LNCAP (cell line): ENCODE data around the gene SHE.

Source experiments
- TF ChIP-seq, protein P1 (sequence below): fragments of 450-650 bp; IDR thresholded peaks from 2 replicates; pipeline ENCODE4 v1.5.1; 2017; ENCODE audit warnings: mild to moderate bottlenecking

Gene SHE

DNA sequence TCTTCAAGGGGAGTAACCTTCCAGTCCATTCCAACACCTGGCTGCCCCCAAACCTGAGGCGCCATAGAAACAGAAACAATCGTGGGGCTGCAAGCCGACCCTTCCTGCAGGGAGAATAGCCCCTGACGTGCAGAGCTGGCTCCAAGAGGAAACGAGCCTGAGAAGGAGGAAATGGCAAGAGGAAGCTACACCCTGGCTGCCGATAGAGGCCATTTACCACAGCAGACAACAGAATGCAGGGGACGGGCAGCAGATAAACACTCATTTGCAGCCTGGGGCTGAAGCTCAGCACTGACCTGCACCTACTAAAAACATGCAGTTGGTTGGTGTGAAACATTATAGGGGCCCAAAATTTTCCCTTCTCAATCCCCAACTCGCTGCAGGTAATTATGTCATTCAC is 8.9 kb downstream of the SHE start:
- TF ChIP-seq, protein P1, sequence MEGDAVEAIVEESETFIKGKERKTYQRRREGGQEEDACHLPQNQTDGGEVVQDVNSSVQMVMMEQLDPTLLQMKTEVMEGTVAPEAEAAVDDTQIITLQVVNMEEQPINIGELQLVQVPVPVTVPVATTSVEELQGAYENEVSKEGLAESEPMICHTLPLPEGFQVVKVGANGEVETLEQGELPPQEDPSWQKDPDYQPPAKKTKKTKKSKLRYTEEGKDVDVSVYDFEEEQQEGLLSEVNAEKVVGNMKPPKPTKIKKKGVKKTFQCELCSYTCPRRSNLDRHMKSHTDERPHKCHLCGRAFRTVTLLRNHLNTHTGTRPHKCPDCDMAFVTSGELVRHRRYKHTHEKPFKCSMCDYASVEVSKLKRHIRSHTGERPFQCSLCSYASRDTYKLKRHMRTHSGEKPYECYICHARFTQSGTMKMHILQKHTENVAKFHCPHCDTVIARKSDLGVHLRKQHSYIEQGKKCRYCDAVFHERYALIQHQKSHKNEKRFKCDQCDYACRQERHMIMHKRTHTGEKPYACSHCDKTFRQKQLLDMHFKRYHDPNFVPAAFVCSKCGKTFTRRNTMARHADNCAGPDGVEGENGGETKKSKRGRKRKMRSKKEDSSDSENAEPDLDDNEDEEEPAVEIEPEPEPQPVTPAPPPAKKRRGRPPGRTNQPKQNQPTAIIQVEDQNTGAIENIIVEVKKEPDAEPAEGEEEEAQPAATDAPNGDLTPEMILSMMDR: no peak

GRCh38 chr1:154492115-154492514 is 10.1 kb downstream of the SHE start:
- TF ChIP-seq, protein P1: no peak

DNA sequence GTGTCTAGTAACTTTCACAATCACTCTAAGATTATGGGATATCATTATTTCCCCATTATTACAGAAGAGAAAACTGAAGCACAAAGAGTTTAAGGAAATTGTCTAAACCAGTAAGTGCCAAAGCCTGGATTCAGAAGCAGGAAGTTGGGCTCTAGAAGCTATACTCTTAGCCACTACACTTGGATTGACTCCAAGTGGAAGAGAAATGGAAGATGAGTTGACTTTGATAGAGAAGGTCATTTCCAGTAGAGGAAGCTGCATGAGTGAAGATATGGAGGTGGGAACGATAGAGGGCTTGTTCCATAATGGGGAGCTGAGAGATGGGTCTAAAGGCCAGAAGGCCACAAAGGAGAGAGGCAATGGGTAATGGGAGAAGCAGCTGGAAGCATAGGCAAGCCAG is 11.9 kb downstream of the SHE start:
- TF ChIP-seq, protein P1: no peak

DNA sequence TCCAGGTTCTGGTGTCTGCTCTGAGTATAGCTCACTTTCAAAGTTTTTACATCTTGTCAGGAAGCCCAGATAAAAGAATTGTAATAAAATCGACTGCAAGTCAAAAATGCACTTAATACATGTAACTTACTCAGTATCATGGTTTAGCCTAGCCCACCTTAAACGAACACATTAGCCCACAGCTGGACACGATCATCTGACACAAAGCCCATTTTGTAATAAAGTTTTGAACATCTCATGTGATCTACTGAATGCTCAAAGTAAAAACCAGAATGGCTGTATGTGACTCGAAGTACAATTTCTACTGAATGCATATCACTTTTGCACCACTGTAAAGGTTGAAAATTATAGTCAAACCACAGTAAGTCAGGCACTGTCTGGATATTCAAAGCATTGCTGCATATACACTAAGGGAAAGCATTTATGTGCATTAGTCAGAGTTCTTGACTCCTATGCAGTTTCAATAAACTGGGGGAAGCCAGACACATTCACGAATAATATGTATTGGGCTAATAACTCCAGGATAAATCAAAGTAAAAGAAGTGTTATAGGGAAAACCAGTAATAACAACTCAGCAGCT is 12.4 kb downstream of the SHE start:
- TF ChIP-seq, protein P1: no peak

DNA sequence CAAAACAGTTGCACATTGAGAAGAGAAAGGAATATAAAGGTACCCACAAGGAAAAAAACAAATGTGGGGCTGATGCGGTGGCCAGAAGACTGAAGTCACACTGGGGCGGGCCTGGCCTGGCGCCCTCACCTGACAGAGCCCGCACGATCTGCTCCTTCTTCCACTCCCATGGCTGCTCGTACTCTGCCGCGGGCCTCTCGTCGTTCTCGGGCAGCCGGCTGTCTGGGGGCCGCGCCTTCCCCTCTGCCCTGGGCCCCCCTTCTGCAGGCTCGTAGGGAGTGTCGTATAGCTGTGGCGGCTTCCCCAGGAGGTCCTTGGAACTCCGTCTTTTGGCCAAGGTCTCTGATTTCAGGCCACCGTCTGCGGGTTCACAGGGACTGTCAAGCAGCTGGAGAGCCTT is 13.3 kb downstream of the SHE start:
- TF ChIP-seq, protein P1: no peak

- TF ChIP-seq, protein P1: no peak
Observed at GRCh38 chr1:154485910-154486496, 16.2 kb downstream of the SHE start.

DNA sequence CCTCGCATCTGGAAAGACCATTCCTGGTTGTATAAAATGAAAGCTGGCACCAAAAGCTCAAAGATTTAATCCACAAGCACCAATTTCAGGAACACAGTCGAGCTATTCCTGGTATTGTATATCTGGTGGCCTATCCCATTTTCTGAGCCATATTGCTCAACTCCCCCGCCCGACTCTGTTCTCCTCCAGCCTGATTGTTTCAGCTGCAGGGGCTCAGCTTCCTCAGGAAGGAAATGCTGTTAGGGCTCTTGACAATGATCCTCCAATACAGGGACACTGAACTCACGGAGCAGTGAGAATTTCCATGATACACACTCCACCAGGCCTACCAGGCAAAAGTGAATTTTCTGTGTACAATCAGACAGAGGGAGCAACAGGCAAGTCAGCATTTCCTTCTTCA is 17.1 kb downstream of the SHE start:
- TF ChIP-seq, protein P1: no peak
